GM10266 (cell line): ENCODE results near the gene ZNG1A.
"Not testable (repeated sequence)": the region's sequence is repeated elsewhere in the genome, so short reads cannot be mapped to it uniquely, and the experiment has no call there.

Source experiments
- DNase-seq: peaks from one replicate; pipeline ENCODE4 v3.0.0; 2012; ENCODE audit errors: extremely low spot score
- TF ChIP-seq, protein P1 (sequence below): IDR thresholded peaks from 2 replicates; pipeline ENCODE4 v1.5.1; 2012; ENCODE audit warnings: mild to moderate bottlenecking, low read depth; ENCODE audit not compliant: control insufficient read depth, insufficient read depth; ENCODE audit errors: missing control alignments

ZNG1A gene

DNA sequence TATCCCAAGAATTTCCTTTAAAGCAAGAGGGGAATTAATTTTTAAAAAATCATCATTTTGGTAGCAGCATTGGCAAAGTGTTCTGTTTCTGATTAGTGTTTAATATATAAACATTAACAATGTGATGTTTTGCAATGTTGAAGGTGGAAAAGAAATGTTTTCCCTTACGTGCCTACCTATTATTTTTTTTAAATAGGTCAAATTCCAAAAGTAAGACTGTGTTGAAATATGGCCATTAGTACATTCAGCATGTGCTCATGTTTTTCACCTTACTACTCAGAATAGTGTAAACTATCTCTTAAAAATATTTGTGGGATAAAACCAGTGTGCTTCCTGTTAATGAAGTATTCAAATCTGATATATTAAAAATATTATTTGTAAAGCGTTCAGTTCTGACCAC, 39.1 kb upstream of the ZNG1A start:
- TF ChIP-seq, protein P1, sequence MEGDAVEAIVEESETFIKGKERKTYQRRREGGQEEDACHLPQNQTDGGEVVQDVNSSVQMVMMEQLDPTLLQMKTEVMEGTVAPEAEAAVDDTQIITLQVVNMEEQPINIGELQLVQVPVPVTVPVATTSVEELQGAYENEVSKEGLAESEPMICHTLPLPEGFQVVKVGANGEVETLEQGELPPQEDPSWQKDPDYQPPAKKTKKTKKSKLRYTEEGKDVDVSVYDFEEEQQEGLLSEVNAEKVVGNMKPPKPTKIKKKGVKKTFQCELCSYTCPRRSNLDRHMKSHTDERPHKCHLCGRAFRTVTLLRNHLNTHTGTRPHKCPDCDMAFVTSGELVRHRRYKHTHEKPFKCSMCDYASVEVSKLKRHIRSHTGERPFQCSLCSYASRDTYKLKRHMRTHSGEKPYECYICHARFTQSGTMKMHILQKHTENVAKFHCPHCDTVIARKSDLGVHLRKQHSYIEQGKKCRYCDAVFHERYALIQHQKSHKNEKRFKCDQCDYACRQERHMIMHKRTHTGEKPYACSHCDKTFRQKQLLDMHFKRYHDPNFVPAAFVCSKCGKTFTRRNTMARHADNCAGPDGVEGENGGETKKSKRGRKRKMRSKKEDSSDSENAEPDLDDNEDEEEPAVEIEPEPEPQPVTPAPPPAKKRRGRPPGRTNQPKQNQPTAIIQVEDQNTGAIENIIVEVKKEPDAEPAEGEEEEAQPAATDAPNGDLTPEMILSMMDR = no peak
- no peak for DNase-seq

DNA sequence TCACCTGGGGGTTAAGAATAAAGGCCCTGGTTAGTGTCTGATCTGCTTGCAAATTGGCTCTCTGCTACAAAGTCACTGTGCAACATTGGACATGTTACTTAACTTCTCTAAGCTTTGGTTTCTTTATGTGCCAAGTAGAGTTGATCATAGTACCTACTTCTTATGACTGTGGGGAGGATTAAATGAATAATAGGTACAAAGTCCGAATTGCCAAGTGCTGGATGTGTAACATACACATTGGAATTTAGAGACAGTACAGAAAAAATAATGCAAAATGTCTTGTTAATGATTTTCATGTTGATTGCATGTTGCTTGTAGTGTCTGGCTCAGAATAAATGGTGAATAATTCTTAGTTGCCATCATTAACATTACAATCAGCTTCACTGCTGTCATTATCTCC, 38.0 kb upstream of the ZNG1A start:
- TF ChIP-seq, protein P1 = no peak
- no peak for DNase-seq

DNA sequence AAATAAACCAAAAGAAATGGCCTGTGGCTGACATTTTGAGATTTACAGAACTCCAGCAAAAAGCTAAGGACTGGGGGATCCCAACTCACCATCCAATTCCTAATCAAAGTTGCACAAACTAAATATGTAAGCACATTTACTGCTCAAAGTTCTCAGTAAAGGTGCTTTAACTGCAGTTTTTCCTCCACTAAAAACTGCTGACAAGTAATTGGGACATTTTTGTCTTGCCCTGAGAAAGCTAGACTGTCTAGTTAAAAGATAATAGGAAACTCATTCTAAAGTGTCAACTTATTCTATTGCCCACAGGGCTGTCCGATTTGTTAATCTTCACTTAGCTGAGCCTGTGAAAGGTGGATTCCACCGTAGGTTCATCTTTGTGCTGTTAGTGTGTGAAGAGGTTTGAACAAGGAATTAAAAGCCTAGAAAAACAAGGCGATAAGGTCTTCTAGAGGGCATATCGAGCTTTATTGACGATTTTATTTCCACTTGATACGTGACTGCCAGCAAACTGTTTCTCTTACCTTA, 36.8 kb upstream of the ZNG1A start:
- TF ChIP-seq, protein P1 = no peak
- no peak for DNase-seq

DNA sequence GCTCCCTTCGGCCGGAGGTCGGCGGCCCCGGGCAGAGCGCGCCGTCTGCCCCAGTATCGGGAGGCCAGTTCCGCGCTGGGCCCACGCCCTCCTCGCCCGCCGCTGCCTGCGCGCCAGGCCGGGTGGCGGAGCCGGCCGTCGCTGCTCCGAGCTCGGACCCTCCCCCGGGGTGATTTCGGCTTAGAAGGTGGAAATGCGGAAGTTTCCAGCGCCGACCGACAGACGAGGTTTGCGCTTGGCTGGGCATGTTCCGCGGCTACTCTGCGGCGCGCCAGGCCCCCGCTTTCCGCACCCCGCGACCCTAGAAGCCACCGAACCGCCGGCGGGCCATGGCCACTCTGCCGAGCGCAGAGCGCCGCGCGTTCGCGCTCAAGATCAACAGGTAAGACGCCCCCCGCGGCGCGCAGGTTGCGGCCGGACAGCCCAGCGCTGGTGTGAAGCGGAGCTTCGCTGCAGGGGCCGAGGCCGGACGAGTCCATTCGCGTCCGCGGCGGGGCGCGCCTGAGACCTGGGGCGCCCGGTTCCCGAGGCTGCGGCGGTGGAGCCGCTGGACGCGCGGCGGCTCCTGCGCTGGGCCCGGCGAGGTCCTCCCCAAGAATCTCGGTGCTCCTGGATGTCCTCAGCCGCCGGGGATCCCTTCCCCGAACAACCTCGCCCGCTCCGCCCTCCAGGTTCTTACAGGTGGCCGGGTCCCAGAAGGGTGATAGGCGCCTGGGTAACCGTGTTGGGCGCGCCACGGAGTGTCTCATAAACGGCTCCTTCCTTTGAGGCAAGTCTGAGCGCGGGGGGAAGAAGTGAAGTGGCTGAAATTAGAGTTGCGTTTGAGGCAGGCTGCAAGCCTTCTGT, 36.0 kb upstream of the ZNG1A start, which contains the start of gene DOCK8:
Gene DOCK8, plus strand, starts transcription at position 218 of the 846 bp plus-strand sequence. Its CDS starts 112 bp downstream, at position 330.
- DNase-seq = peak; percentile 85
- TF ChIP-seq, protein P1 = peak; percentile 68

DNA sequence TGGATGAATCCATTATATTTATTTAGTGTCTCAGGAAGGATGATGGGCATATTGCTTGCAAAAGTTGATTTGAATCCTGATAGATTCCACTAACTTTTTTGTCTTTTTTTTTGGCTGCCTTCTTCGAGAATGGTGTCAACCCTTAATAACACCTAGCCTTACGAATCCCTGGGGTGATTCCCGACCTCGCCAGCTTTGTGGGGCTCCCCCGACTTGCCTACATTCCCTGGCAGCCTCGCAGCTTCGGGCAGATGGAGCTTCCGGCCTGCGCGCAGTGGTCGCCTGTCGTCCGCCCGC, 35.4 kb upstream of the ZNG1A start:
- no peak for DNase-seq
- TF ChIP-seq, protein P1 = no peak

DNA sequence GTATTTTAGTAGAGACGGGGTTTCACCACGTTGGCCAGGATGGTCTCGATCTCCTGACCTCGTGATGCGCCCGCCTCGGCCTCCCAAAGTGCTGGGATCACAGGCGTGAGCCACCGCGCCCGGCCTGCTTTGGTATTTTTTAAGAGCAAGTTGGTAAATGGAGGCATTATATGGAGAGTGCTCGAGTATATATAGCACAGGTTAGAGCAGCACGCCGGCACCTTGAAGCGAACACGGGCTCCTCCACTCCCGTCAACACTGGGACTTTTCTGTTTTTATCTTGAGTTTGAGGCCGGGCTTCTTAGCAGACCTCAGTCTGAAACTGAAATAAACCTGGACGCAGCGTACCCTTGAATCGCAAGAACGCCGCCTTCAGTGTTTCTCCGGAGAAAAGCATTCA, 35.0 kb upstream of the ZNG1A start:
- DNase-seq = not testable (repeated sequence)

DNA sequence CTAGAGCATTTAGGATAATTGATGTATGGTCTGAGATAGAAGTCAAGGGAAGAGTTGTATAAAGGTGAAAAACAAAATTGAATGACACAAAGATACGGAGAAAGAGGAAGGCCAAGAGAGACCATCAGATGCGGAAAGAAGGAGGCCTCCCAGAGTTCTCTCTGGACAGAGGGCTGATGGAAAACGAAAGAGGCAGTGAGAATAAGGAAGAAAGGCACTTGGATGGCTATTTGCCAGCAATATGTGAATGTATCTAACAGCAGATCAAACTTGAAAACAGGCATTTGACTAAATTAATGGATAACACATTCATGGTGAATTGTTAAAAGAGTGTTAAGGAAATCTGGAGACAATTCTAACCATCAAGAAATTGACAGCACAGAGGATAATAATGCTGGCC, 33.4 kb upstream of the ZNG1A start:
- TF ChIP-seq, protein P1 = no peak
- no peak for DNase-seq
